ENCODE data around the gene ANKRD12.

DNA sequence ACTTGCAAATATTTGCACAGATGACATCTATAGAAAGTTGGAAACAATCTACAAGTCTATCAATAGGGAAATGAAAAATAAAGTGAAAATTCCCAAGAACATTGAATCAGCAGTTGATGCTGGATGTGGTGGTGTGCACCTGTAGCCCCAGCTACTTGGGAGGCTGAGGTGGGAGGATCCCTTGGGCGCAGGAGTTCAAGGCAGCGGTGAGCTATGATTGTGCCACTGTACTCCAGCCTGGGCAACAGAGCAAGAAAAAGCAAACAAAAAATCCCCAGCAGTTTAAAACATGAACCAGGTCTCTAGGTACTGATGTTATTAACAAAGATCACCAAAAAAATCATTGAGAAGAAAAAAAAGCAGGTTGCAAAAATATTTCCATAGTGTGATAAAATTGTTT, 49.4 kb upstream of the ANKRD12 start:
- TF ChIP-seq, protein P1, sequence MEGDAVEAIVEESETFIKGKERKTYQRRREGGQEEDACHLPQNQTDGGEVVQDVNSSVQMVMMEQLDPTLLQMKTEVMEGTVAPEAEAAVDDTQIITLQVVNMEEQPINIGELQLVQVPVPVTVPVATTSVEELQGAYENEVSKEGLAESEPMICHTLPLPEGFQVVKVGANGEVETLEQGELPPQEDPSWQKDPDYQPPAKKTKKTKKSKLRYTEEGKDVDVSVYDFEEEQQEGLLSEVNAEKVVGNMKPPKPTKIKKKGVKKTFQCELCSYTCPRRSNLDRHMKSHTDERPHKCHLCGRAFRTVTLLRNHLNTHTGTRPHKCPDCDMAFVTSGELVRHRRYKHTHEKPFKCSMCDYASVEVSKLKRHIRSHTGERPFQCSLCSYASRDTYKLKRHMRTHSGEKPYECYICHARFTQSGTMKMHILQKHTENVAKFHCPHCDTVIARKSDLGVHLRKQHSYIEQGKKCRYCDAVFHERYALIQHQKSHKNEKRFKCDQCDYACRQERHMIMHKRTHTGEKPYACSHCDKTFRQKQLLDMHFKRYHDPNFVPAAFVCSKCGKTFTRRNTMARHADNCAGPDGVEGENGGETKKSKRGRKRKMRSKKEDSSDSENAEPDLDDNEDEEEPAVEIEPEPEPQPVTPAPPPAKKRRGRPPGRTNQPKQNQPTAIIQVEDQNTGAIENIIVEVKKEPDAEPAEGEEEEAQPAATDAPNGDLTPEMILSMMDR (IDR thresholded peaks at IDR 0.05), result no peak
- TF ChIP-seq EP300 (IDR thresholded peaks at IDR 0.05), result no peak

Measured in upper lobe of left lung (tissue), 4 donors.